ENCODE measurements around the gene ASGR2. TPM values are rescaled to one million over a fixed set of nuclear protein-coding genes. Genes with fewer than 3 reads are reported as not detected.
A peak's percentile ranks its signal among the peaks of the same experiment; 100 is the strongest.

ASGR2 gene
- total and polyA plus RNA-seq, 2 donors (not counting 1 experiment from before 2014, with no cell fraction given), result not detected

DNA sequence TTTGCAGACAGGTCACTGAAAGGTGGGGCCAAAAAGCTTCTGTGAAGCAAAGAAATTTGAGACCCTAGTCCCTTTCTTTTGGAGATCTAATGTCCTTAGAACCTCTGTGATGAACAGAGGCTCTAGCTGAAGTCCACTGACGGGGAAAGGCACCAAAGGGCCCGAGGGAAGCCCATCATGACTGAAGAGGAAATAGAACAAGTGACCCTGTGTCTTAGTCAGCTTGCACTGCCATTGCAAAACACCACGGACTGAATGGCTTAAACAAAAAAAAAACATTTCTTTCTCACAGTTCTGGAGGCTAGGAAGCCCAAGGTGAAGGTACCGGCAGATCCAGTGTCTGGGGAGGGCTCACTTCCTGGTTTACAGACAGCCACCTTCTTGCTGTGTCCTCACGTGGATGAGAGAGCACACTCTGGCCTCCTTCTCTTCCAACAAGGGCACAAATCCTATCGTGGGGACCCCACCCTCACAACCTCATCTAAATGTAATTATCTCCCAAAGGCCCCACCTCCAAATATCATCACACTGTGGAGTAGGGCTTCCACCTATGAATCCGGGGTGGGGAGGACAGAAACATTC, 24.3 kb upstream of the ASGR2 start:
- no peaks in the 10 kb centered on the region for H3K36me3 ChIP-seq (ENCODE audit: control insufficient read depth, insufficient read depth, low read length)
- H3K27ac ChIP-seq (ENCODE audit: insufficient read depth, low read length), result no peak overlapping the region
- no peak overlapping the region for H2AFZ ChIP-seq (ENCODE audit: low read length)
- H3K27me3 ChIP-seq (ENCODE audit: control insufficient read depth, insufficient read depth, low read length), result peaks cover 26% of the 10 kb centered on the region
- no peak overlapping the region for H3K9ac ChIP-seq (ENCODE audit: insufficient read depth, low read length)
- no peak overlapping the region for H3K4me2 ChIP-seq (ENCODE audit: extremely low read depth, insufficient read depth, low read length)
- DNase-seq (ENCODE audit: low read depth in 2 of 2), result no peak
- H3K4me1 ChIP-seq (ENCODE audit: control insufficient read depth, extremely low read depth, insufficient read depth, low read length), result no peaks in the 10 kb centered on the region
- no peak overlapping the region for H3K4me3 ChIP-seq (replicated peaks in 1 of 4; ENCODE audit: control extremely low read depth in 1 of 4, insufficient read depth in 1 of 4, low read depth in 3 of 4, low read length in 4 of 4)
- H3K79me2 ChIP-seq (ENCODE audit: control insufficient read depth, insufficient read depth, low read length), result no peaks in the 10 kb centered on the region
- TF ChIP-seq, protein P1, sequence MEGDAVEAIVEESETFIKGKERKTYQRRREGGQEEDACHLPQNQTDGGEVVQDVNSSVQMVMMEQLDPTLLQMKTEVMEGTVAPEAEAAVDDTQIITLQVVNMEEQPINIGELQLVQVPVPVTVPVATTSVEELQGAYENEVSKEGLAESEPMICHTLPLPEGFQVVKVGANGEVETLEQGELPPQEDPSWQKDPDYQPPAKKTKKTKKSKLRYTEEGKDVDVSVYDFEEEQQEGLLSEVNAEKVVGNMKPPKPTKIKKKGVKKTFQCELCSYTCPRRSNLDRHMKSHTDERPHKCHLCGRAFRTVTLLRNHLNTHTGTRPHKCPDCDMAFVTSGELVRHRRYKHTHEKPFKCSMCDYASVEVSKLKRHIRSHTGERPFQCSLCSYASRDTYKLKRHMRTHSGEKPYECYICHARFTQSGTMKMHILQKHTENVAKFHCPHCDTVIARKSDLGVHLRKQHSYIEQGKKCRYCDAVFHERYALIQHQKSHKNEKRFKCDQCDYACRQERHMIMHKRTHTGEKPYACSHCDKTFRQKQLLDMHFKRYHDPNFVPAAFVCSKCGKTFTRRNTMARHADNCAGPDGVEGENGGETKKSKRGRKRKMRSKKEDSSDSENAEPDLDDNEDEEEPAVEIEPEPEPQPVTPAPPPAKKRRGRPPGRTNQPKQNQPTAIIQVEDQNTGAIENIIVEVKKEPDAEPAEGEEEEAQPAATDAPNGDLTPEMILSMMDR (conservative IDR thresholded peaks at IDR 0.05 in 1 of 2, IDR thresholded peaks at IDR 0.05 in 1 of 2; ENCODE audit: low read depth in 1 of 2, low read length in 2 of 2), result no peak
- TF ChIP-seq EZH2 (IDR thresholded peaks at IDR 0.05; ENCODE audit: low read length, missing control alignments), result no peak
- H3K9me3 ChIP-seq (ENCODE audit: control insufficient read depth, insufficient read depth, low read depth, low read length), result no peaks in the 10 kb centered on the region
- no peaks in the 10 kb centered on the region for H4K20me1 ChIP-seq (ENCODE audit: control insufficient read depth, extremely low read depth, insufficient read depth, low read length)

DNA sequence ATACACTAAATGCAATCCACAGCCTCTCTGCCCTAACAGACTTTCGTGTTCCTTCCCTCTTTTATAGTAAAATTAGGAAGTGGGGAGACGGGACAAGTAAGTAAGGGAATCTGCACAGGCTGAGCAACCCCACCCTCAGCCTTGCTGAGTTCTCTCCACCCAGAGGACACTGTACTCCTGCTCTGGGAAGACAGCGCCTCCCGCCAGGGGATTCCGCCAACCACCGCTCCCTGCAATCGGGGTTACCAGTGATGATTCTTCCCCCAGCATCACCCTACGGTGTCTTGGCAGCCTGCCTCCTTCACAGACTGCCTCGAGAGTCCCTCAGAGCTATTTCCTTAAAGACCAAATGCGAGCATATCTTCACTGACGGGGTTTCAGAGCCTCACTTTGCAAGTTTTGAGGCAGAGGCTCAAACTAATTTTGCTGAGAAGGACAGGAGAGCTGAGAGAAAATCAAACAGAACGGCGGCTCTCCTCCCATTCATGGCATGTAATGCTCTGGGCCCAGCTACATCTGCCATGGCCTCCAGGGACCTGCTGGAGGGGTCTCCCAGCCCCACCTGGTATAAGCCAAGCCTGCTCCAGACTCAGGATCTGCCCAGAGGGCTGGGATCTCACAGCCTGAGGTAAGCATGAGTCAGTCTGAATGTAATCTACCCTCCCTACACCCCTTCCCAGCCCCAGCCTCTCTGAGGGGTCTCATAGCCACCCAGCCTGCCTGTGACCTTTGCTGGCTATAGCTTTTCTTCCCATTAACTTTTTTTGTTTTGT, 22.7 kb upstream of the ASGR2 start:
- H3K4me1 ChIP-seq (ENCODE audit: control insufficient read depth, extremely low read depth, insufficient read depth, low read length), result no peaks in the 10 kb centered on the region
- H2AFZ ChIP-seq (ENCODE audit: low read length), result no peak overlapping the region
- no peak overlapping the region for H3K4me2 ChIP-seq (ENCODE audit: extremely low read depth, insufficient read depth, low read length)
- DNase-seq (ENCODE audit: low read depth in 2 of 2), result no peak
- H3K9ac ChIP-seq (ENCODE audit: insufficient read depth, low read length), result no peak overlapping the region
- no peaks in the 10 kb centered on the region for H4K20me1 ChIP-seq (ENCODE audit: control insufficient read depth, extremely low read depth, insufficient read depth, low read length)
- no peaks in the 10 kb centered on the region for H3K9me3 ChIP-seq (ENCODE audit: control insufficient read depth, insufficient read depth, low read depth, low read length)
- H3K79me2 ChIP-seq (ENCODE audit: control insufficient read depth, insufficient read depth, low read length), result no peaks in the 10 kb centered on the region
- H3K27ac ChIP-seq (ENCODE audit: insufficient read depth, low read length), result no peak overlapping the region
- no peak for TF ChIP-seq EZH2 (IDR thresholded peaks at IDR 0.05; ENCODE audit: low read length, missing control alignments)
- TF ChIP-seq, protein P1 (conservative IDR thresholded peaks at IDR 0.05 in 1 of 2, IDR thresholded peaks at IDR 0.05 in 1 of 2; ENCODE audit: low read depth in 1 of 2, low read length in 2 of 2), result no peak
- H3K36me3 ChIP-seq (ENCODE audit: control insufficient read depth, insufficient read depth, low read length), result no peaks in the 10 kb centered on the region
- peaks cover 26% of the 10 kb centered on the region for H3K27me3 ChIP-seq (ENCODE audit: control insufficient read depth, insufficient read depth, low read length)
- H3K4me3 ChIP-seq (replicated peaks in 1 of 4; ENCODE audit: control extremely low read depth in 1 of 4, insufficient read depth in 1 of 4, low read depth in 3 of 4, low read length in 4 of 4), result no peak overlapping the region

- Histone ChIP-seq H3K79me2 (ENCODE audit: control insufficient read depth, insufficient read depth, low read length) (no peaks in the 10 kb centered on the region), H3K9me3 (ENCODE audit: control insufficient read depth, insufficient read depth, low read depth, low read length) (no peaks in the 10 kb centered on the region), H3K4me3 (replicated peaks in 1 of 4; ENCODE audit: control extremely low read depth in 1 of 4, insufficient read depth in 1 of 4, low read depth in 3 of 4, low read length in 4 of 4) (no peak overlapping the region), H3K4me2 (ENCODE audit: extremely low read depth, insufficient read depth, low read length) (no peak overlapping the region), H3K27me3 (ENCODE audit: control insufficient read depth, insufficient read depth, low read length) (peaks cover 26% of the 10 kb centered on the region), H3K27ac (ENCODE audit: insufficient read depth, low read length) (no peak overlapping the region), H3K9ac (ENCODE audit: insufficient read depth, low read length) (no peak overlapping the region), H3K4me1 (ENCODE audit: control insufficient read depth, extremely low read depth, insufficient read depth, low read length) (no peaks in the 10 kb centered on the region), H3K36me3 (ENCODE audit: control insufficient read depth, insufficient read depth, low read length) (no peaks in the 10 kb centered on the region), H4K20me1 (ENCODE audit: control insufficient read depth, extremely low read depth, insufficient read depth, low read length) (no peaks in the 10 kb centered on the region), H2AFZ (ENCODE audit: low read length) (no peak overlapping the region)
- peak; percentile 55 to 76 for DNase-seq (ENCODE audit: low read depth in 2 of 2)
- TF ChIP-seq, protein P1 (conservative IDR thresholded peaks at IDR 0.05 in 1 of 2, IDR thresholded peaks at IDR 0.05 in 1 of 2; ENCODE audit: low read depth in 1 of 2, low read length in 2 of 2), result peak; percentile 86 to 95
- no peak for TF ChIP-seq EZH2 (IDR thresholded peaks at IDR 0.05; ENCODE audit: low read length, missing control alignments)
Observed at GRCh38 chr17:7136266-7136877, 21.8 kb upstream of the ASGR2 start.

Data from fibroblast of lung (primary cell).